IMR-90 (cell line): Measurements from ENCODE around the gene SLC34A2. TPM values are rescaled to one million over a fixed set of nuclear protein-coding genes. Genes with fewer than 3 reads are reported as not detected.

Source experiments
- ATAC-seq: fragments of 200-7000 bp; cut with Tn5 transposase; 2 replicates; pipeline ENCODE4 v1.9.1; 2020; ENCODE audit warnings: low read depth, mild to moderate bottlenecking, moderate library complexity
- BruUV-seq: library from RNA; stranded (reverse); fragments of 400-500 nt; replicated peaks from 2 replicates; lab custom pipeline; 2021; lab: Mats Ljungman, UMichigan
- CTCF ChIA-PET: fragments of 300-600 bp; formaldehyde crosslinking; extraction: SDS; loops from one replicate; lab custom pipeline; 2021; ENCODE audit warnings: antibody characterized with exemption; lab: Yijun Ruan, JAX
- POLR2A ChIA-PET: fragments of 300-600 bp; sonication (Branson Sonifier 250); formaldehyde crosslinking; loops from one replicate; lab custom pipeline; 2022; ENCODE audit warnings: antibody characterized with exemption; ENCODE audit not compliant: unreplicated experiment; lab: Charles Lee
- DNase-seq: peaks from one replicate; pipeline ENCODE4 v3.0.0; 2013
- H2AFZ ChIP-seq: replicated peaks from 2 replicates; pipeline ENCODE3; 2013; ENCODE audit warnings: low read length, mild to moderate bottlenecking; ENCODE audit not compliant: poor library complexity
- H2AK5ac ChIP-seq: 2 replicates; pipeline ENCODE4 v1.6.1; 2013; ENCODE audit warnings: low read depth, low read length, inconsistent platforms
- H2AK9ac ChIP-seq: replicated peaks from 2 replicates; pipeline ENCODE3; 2013; ENCODE audit warnings: mild to moderate bottlenecking, low read depth, low read length, moderate library complexity; ENCODE audit not compliant: poor library complexity
- H2BK120ac ChIP-seq: 2 replicates; pipeline ENCODE4 v1.6.1; 2013; ENCODE audit warnings: low read depth, low read length, inconsistent platforms
- H2BK15ac ChIP-seq: 3 replicates; pipeline ENCODE4 v1.6.1; 2013; ENCODE audit warnings: low read depth, low read length, inconsistent platforms
- H2BK20ac ChIP-seq: 2 replicates; pipeline ENCODE4 v1.6.1; 2013; ENCODE audit warnings: low read depth, mild to moderate bottlenecking, inconsistent platforms, low read length, moderate library complexity
- H2BK5ac ChIP-seq: 2 replicates; pipeline ENCODE4 v1.6.1; 2013; ENCODE audit warnings: mild to moderate bottlenecking, low read depth, low read length, inconsistent platforms; ENCODE audit not compliant: poor library complexity, severe bottlenecking
- H3K14ac ChIP-seq: replicated peaks from 2 replicates; pipeline ENCODE4 v1.6.1; 2013; ENCODE audit warnings: low read depth, low read length, inconsistent platforms
- H3K18ac ChIP-seq: 2 replicates; pipeline ENCODE4 v1.6.1; 2013; ENCODE audit warnings: low read depth, low read length, control low read depth
- H3K23ac ChIP-seq: 2 replicates; pipeline ENCODE4 v1.6.1; 2013; ENCODE audit warnings: low read depth, low read length, inconsistent platforms
- H3K27ac ChIP-seq: 2 replicates; pipeline ENCODE4 v1.5.1; 2013; ENCODE audit warnings: mild to moderate bottlenecking, control low read depth, low read length; ENCODE audit not compliant: insufficient read depth
- H3K27me3 ChIP-seq: 2 replicates; pipeline ENCODE4 v1.6.1; 2013; ENCODE audit warnings: low read length; ENCODE audit not compliant: control insufficient read depth, insufficient read depth
- H3K36me3 ChIP-seq: 2 replicates; pipeline ENCODE4 v1.6.1; 2013; ENCODE audit warnings: low read length, mixed read lengths; ENCODE audit not compliant: control insufficient read depth, insufficient read depth
- H3K4ac ChIP-seq: 2 replicates; pipeline ENCODE4 v1.6.1; 2013; ENCODE audit warnings: low read depth, low read length, inconsistent platforms
- H3K4me1 ChIP-seq: 2 replicates; pipeline ENCODE4 v1.6.1; 2013; ENCODE audit warnings: low read length, mixed read lengths; ENCODE audit not compliant: control insufficient read depth, insufficient read depth
- H3K4me2 ChIP-seq: 2 replicates; pipeline ENCODE4 v1.6.1; 2013; ENCODE audit warnings: low read depth, mild to moderate bottlenecking, control low read depth, low read length, moderate library complexity
- H3K4me3 ChIP-seq: 2 replicates; pipeline ENCODE4 v1.5.1; 2013; ENCODE audit warnings: low read depth, mild to moderate bottlenecking, control low read depth, low read length, moderate library complexity; ENCODE audit not compliant: insufficient read depth
- H3K56ac ChIP-seq: 2 replicates; pipeline ENCODE4 v1.6.1; 2013; ENCODE audit warnings: low read length, inconsistent platforms; ENCODE audit not compliant: insufficient read depth; ENCODE audit errors: extremely low read depth
- H3K79me1 ChIP-seq, 2 experiments: 2 replicates each; pipeline ENCODE4 v1.6.1; 2013; ENCODE audit warnings: low read length in 2 of 2, inconsistent platforms in 1 of 2, low read depth in 1 of 2
- H3K9ac ChIP-seq: 2 replicates; pipeline ENCODE4 v1.6.1; 2013; ENCODE audit warnings: low read depth, low read length, control low read depth
- H3K9me1 ChIP-seq: 2 replicates; pipeline ENCODE4 v1.6.1; 2013; ENCODE audit warnings: low read length, inconsistent platforms; ENCODE audit not compliant: insufficient read depth
- H3K9me3 ChIP-seq: 2 replicates; pipeline ENCODE4 v1.6.1; 2013; ENCODE audit warnings: low read length; ENCODE audit not compliant: control insufficient read depth, insufficient read depth
- H4K20me1 ChIP-seq: 2 replicates; pipeline ENCODE4 v1.6.1; 2013; ENCODE audit warnings: low read length, inconsistent platforms; ENCODE audit not compliant: insufficient read depth
- H4K5ac ChIP-seq: 2 replicates; pipeline ENCODE4 v1.6.1; 2013; ENCODE audit warnings: mild to moderate bottlenecking, low read depth, low read length, control low read depth
- H4K8ac ChIP-seq, 2 experiments: 2 replicates each; pipeline ENCODE4 v1.6.1; 2013; ENCODE audit warnings: low read depth in 2 of 2, low read length in 2 of 2, control low read depth in 1 of 2, inconsistent platforms in 1 of 2
- H4K91ac ChIP-seq: 2 replicates; pipeline ENCODE4 v1.6.1; 2013; ENCODE audit warnings: low read depth, low read length, inconsistent platforms; ENCODE audit not compliant: insufficient read depth
- MAZ ChIP-seq: IDR thresholded peaks from 2 replicates; pipeline ENCODE4 v1.6.1; 2012; ENCODE audit warnings: low read depth, mild to moderate bottlenecking, low read length, improper control_type of control experiment, moderate library complexity, borderline replicate concordance
- WGBS, 2 experiments: methylation state at CpG; one replicate each; pipeline versions ENCODE4 v1.1.5 to v1.1.7; 2013; ENCODE audit warnings: missing lambda C conversion rate in 2 of 2; ENCODE audit not compliant: insufficient read length in 1 of 2; ENCODE audit errors: extremely low coverage in 2 of 2; 5-methylcytosine and 5-hydroxymethylcytosine counted together
- dilution Hi-C: fragments of 300-500 bp; cut with HindIII; formaldehyde crosslinking; loops from one replicate; pipeline ENCODE4 v1.14.3; 2018; ENCODE audit warnings: low sequenced_read_pairs; ENCODE audit not compliant: unreplicated experiment
- in situ Hi-C: fragments of 300-500 bp; cut with MboI; formaldehyde crosslinking; loops from 3 replicates; pipeline ENCODE4 v1.14.3; 2019; ENCODE audit warnings: low sequenced_read_pairs, inconsistent platforms, mixed read lengths
- intact Hi-C: fragments of 100-400 bp; cut with micrococcal nuclease; formaldehyde crosslinking; loops from 2 replicates; pipeline ENCODE4 v1.10.0; 2022
- polyA plus RNA-seq, 3 experiments: library from polyadenylated mRNA; depleted of rRNA; stranded (reverse); fragments of >200 nt; gene quantifications; 2 replicates each; pipeline ENCODE4 v1.2.3, GENCODE V29; 2012; ENCODE audit warnings: low replicate concordance in 1 of 3
- total RNA-seq: library from RNA; depleted of rRNA; stranded (reverse); fragments of >200 nt; gene quantifications from 2 replicates; pipeline ENCODE4 v1.2.3, GENCODE V29; 2012

SLC34A2 gene
- total and polyA plus RNA-seq, 2 of the 4 experiments (the other 2 are of a cell fraction), result not detected

DNA sequence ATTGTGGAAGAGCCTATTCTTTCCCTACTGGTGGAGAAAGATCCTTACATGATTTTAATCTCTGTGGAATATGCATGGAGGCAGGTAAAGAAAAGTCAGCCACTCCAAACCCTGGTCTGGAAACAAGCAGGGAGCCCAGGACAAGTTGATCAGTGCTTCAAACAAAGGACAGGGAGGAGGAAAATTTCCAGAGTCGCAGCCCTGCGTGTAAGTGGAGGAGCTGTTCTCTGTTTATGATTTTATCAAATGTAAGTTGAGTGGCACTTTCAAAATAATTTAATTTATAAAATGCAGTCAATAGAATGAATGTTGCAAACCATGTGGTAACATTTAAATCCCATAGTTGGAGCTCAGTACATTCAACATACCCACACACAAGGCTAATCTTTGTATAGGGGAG lies 57.0 kb downstream of the SLC34A2 start:
- TF ChIP-seq MAZ, result no peak
- Histone ChIP-seq H4K91ac (no peak overlapping the region), H4K5ac (no peak overlapping the region), H2AK9ac (no peak overlapping the region), H2BK5ac (no peak overlapping the region), H3K36me3 (no peaks in the 10 kb centered on the region), H3K4me2 (no peak overlapping the region), H3K27ac (no peak overlapping the region), H3K4ac (no peak overlapping the region), H3K9ac (no peak overlapping the region), H3K4me1 (no peaks in the 10 kb centered on the region), H3K14ac (no peak overlapping the region), H2AFZ (no peak overlapping the region), H3K9me3 (no peaks in the 10 kb centered on the region), H4K8ac (no peak overlapping the region), H2AK5ac (no peak overlapping the region), H3K27me3 (no peaks in the 10 kb centered on the region; the same call in 1 of the 2 replicates), H2BK15ac (no peak overlapping the region), H3K79me1 (no peaks in the 10 kb centered on the region), H2BK20ac (no peak overlapping the region), H3K4me3 (no peak overlapping the region), H3K56ac (no peak overlapping the region), H3K9me1 (no peaks in the 10 kb centered on the region), H3K18ac (no peak overlapping the region), H4K20me1 (no peaks in the 10 kb centered on the region), H3K23ac (no peak overlapping the region), H2BK120ac (no peak overlapping the region)
- in situ Hi-C loops (no loop called here), dilution Hi-C loops (no loop called here), intact Hi-C loops (no loop called here)
- ChIA-PET POLR2A (no interaction called here), CTCF (no interaction called here)
- DNase-seq (no peak), ATAC-seq (no peak)
- no TSS peak for BruUV-seq
- no CpG with 5 or more reads among the region's 2 CpGs for WGBS, 2 experiments
